ENCODE results near the gene ECE1.

- TF ChIP-seq ETV6 (conservative IDR thresholded peaks at IDR 0.05 in 1 of 2, IDR thresholded peaks at IDR 0.05 in 1 of 2; ENCODE audit: borderline replicate concordance in 1 of 2, low read depth in 1 of 2) (no peak), LARP7 (IDR thresholded peaks at IDR 0.05) (no peak), RAD21 (IDR thresholded peaks at IDR 0.05; ENCODE audit: insufficient read depth, low read depth, low read length) (no peak), SREBF1 (IDR thresholded peaks at IDR 0.05; ENCODE audit: low read length) (no peak), BACH1 (IDR thresholded peaks at IDR 0.05; ENCODE audit: borderline replicate concordance) (no peak), POLR2AphosphoS5 (IDR thresholded peaks at IDR 0.05; ENCODE audit: low read length) (no peak), KDM1A (IDR thresholded peaks at IDR 0.05; ENCODE audit: borderline replicate concordance) (no peak), NFYB (IDR thresholded peaks at IDR 0.05; ENCODE audit: insufficient read depth, low read depth, low read length) (no peak), SP1 (IDR thresholded peaks at IDR 0.05; ENCODE audit: low read depth, low read length) (no peak), TCF12 (IDR thresholded peaks at IDR 0.05; ENCODE audit: low read depth, low read length) (no peak)
- TF ChIP-seq, protein P1, sequence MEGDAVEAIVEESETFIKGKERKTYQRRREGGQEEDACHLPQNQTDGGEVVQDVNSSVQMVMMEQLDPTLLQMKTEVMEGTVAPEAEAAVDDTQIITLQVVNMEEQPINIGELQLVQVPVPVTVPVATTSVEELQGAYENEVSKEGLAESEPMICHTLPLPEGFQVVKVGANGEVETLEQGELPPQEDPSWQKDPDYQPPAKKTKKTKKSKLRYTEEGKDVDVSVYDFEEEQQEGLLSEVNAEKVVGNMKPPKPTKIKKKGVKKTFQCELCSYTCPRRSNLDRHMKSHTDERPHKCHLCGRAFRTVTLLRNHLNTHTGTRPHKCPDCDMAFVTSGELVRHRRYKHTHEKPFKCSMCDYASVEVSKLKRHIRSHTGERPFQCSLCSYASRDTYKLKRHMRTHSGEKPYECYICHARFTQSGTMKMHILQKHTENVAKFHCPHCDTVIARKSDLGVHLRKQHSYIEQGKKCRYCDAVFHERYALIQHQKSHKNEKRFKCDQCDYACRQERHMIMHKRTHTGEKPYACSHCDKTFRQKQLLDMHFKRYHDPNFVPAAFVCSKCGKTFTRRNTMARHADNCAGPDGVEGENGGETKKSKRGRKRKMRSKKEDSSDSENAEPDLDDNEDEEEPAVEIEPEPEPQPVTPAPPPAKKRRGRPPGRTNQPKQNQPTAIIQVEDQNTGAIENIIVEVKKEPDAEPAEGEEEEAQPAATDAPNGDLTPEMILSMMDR (IDR thresholded peaks at IDR 0.05 in 2 of 3, conservative IDR thresholded peaks at IDR 0.05 in 1 of 3; ENCODE audit: control insufficient read depth in 2 of 3, extremely low read depth in 1 of 3, insufficient read depth in 1 of 3, low read depth in 3 of 3, low read length in 3 of 3) = no peak
Observed at GRCh38 chr1:21278208-21278859, 11.9 kb downstream of the ECE1 start.

Measured in GM12878 (cell line).